ENCODE measurements around the gene ADARB2.

GRCh38 chr10:1423676-1424253 is 313.6 kb downstream of the ADARB2 start:
- TF ChIP-seq TAF1 (IDR thresholded peaks at IDR 0.05; ENCODE audit: borderline replicate concordance, insufficient read depth, low read length) (no peak), POLR2AphosphoS5 (IDR thresholded peaks at IDR 0.05; ENCODE audit: low read depth, low read length) (no peak), SIN3A (IDR thresholded peaks at IDR 0.05; ENCODE audit: borderline replicate concordance, insufficient read depth, low read length) (no peak), REST (IDR thresholded peaks at IDR 0.05; ENCODE audit: insufficient read depth in 1 of 2, low read depth in 2 of 2, low read length in 2 of 2) (no peak)
